HEK293 (cell line): ENCODE data around the gene HSD17B2.

Experiments used
- CTCF ChIA-PET: fragments of 350-600 bp; formaldehyde crosslinking; extraction: SDS; loops from one replicate; lab custom pipeline; 2021; ENCODE audit warnings: antibody characterized with exemption; lab: Yijun Ruan, JAX
- POLR2A ChIA-PET: fragments of 300-600 bp; formaldehyde crosslinking; extraction: SDS; loops from one replicate; lab custom pipeline; 2020; ENCODE audit warnings: antibody characterized with exemption, inconsistent platforms; lab: Yijun Ruan, JAX
- H3K27ac ChIP-seq: fragments of 200-500 bp; sonication (Bioruptor generic); 2 replicates; pipeline ENCODE4 v1.5.1; 2014; ENCODE audit warnings: low read depth, low read length, control low read depth, inconsistent platforms; ENCODE audit errors: extremely low read depth
- H3K36me3 ChIP-seq, 2 experiments: fragments of 200-500 bp in 1 of 2; sonication (Bioruptor generic) in 1 of 2; 1 replicate in 1 of 2; 2 replicates in 1 of 2; pipeline ENCODE4 v1.5.1; 2014 to 2017; ENCODE audit warnings: inconsistent platforms in 2 of 2, low read length in 2 of 2; ENCODE audit not compliant: control insufficient read depth in 2 of 2, insufficient read depth in 1 of 2
- H3K4me1 ChIP-seq: fragments of 200-500 bp; sonication (Bioruptor generic); 2 replicates; pipeline ENCODE4 v1.5.1; 2014; ENCODE audit warnings: mild to moderate bottlenecking, low read length, inconsistent platforms; ENCODE audit not compliant: control insufficient read depth, insufficient read depth
- H3K4me3 ChIP-seq: 2 replicates; pipeline ENCODE4 v1.5.1; 2011; ENCODE audit warnings: low read depth, mild to moderate bottlenecking, control low read depth, low read length, moderate library complexity
- H3K9me3 ChIP-seq: fragments of 200-500 bp; sonication (Bioruptor generic); 2 replicates; pipeline ENCODE4 v1.5.1; 2014; ENCODE audit warnings: low read depth, low read length, inconsistent platforms; ENCODE audit not compliant: control insufficient read depth, insufficient read depth
- GLI4 ChIP-seq: fragments of 450-650 bp; formaldehyde crosslinking; IDR thresholded peaks from 2 replicates; pipeline ENCODE4 v1.5.1; 2016; ENCODE audit warnings: missing biosample characterization, missing genetic modification characterization
- INSM2 ChIP-seq: fragments of 450-650 bp; formaldehyde crosslinking; IDR thresholded peaks from 2 replicates; pipeline ENCODE4 v1.5.1; 2016; ENCODE audit warnings: missing biosample characterization, missing genetic modification characterization
- OSR2 ChIP-seq: fragments of 450-650 bp; formaldehyde crosslinking; IDR thresholded peaks from 2 replicates; pipeline ENCODE4 v1.5.1; 2016; ENCODE audit warnings: missing biosample characterization, missing genetic modification characterization
- REST ChIP-seq: fragments of 450-650 bp; formaldehyde crosslinking; IDR thresholded peaks from 2 replicates; pipeline ENCODE4 v1.5.1; 2016; ENCODE audit warnings: missing biosample characterization, missing genetic modification characterization
- YY1 ChIP-seq: fragments of 450-650 bp; formaldehyde crosslinking; IDR thresholded peaks from 2 replicates; pipeline ENCODE4 v1.5.1; 2018; ENCODE audit warnings: missing biosample characterization, missing genetic modification characterization
- ZBTB21 ChIP-seq: fragments of 450-650 bp; formaldehyde crosslinking; IDR thresholded peaks from 2 replicates; pipeline ENCODE4 v1.5.1; 2017; ENCODE audit warnings: missing biosample characterization, missing genetic modification characterization
- ZFHX2 ChIP-seq: fragments of 450-650 bp; formaldehyde crosslinking; conservative IDR thresholded peaks from 2 replicates; pipeline ENCODE4 v1.5.1; 2016; ENCODE audit warnings: missing biosample characterization, missing genetic modification characterization
- ZIC2 ChIP-seq: fragments of 450-650 bp; formaldehyde crosslinking; IDR thresholded peaks from 2 replicates; pipeline ENCODE4 v1.5.1; 2016; ENCODE audit warnings: missing biosample characterization, missing genetic modification characterization
- ZNF138 ChIP-seq: fragments of 450-650 bp; formaldehyde crosslinking; IDR thresholded peaks from 2 replicates; pipeline ENCODE4 v1.5.1; 2016; ENCODE audit warnings: missing biosample characterization, missing genetic modification characterization, borderline replicate concordance
- ZNF140 ChIP-seq: fragments of 450-650 bp; formaldehyde crosslinking; IDR thresholded peaks from 2 replicates; pipeline ENCODE4 v1.5.1; 2016; ENCODE audit warnings: missing biosample characterization, missing genetic modification characterization
- ZNF157 ChIP-seq: fragments of 450-650 bp; formaldehyde crosslinking; IDR thresholded peaks from 2 replicates; pipeline ENCODE4 v1.5.1; 2016; ENCODE audit warnings: missing biosample characterization, missing genetic modification characterization
- ZNF2 ChIP-seq: fragments of 450-650 bp; formaldehyde crosslinking; IDR thresholded peaks from 2 replicates; pipeline ENCODE4 v1.5.1; 2016; ENCODE audit warnings: missing biosample characterization, missing genetic modification characterization
- ZNF202 ChIP-seq: fragments of 450-650 bp; formaldehyde crosslinking; IDR thresholded peaks from 2 replicates; pipeline ENCODE4 v1.5.1; 2016; ENCODE audit warnings: missing biosample characterization, missing genetic modification characterization, borderline replicate concordance
- ZNF266 ChIP-seq: fragments of 450-650 bp; formaldehyde crosslinking; IDR thresholded peaks from 2 replicates; pipeline ENCODE4 v1.5.1; 2016; ENCODE audit warnings: missing biosample characterization, missing genetic modification characterization, low read depth
- ZNF311 ChIP-seq: fragments of 450-650 bp; formaldehyde crosslinking; IDR thresholded peaks from 2 replicates; pipeline ENCODE4 v1.5.1; 2017; ENCODE audit warnings: missing biosample characterization, missing genetic modification characterization, borderline replicate concordance
- ZNF341 ChIP-seq: fragments of 450-650 bp; formaldehyde crosslinking; IDR thresholded peaks from 2 replicates; pipeline ENCODE4; 2016; ENCODE audit warnings: low read depth, missing biosample characterization, missing genetic modification characterization
- ZNF391 ChIP-seq: fragments of 450-650 bp; formaldehyde crosslinking; IDR thresholded peaks from 2 replicates; pipeline ENCODE4 v1.5.1; 2016; ENCODE audit warnings: low read depth, missing biosample characterization, missing genetic modification characterization, borderline replicate concordance
- ZNF513 ChIP-seq: fragments of 450-650 bp; IDR thresholded peaks from 2 replicates; pipeline ENCODE4 v1.5.1; 2018; ENCODE audit warnings: missing biosample characterization, missing genetic modification characterization
- ZNF571 ChIP-seq: fragments of 450-650 bp; formaldehyde crosslinking; IDR thresholded peaks from 2 replicates; pipeline ENCODE4 v1.5.0; 2017; ENCODE audit warnings: missing biosample characterization, missing genetic modification characterization
- ZNF660 ChIP-seq: fragments of 450-650 bp; IDR thresholded peaks from 2 replicates; pipeline ENCODE4 v1.5.1; 2018; ENCODE audit warnings: missing biosample characterization, mild to moderate bottlenecking, missing genetic modification characterization
- ZNF664 ChIP-seq: fragments of 450-650 bp; formaldehyde crosslinking; IDR thresholded peaks from 2 replicates; pipeline ENCODE4 v1.5.1; 2016; ENCODE audit warnings: missing biosample characterization, missing genetic modification characterization
- ZNF670 ChIP-seq: fragments of 450-650 bp; formaldehyde crosslinking; IDR thresholded peaks from 2 replicates; pipeline ENCODE4 v1.5.1; 2016; ENCODE audit warnings: missing biosample characterization, missing genetic modification characterization, low read depth
- ZNF707 ChIP-seq: fragments of 450-650 bp; formaldehyde crosslinking; IDR thresholded peaks from 2 replicates; pipeline ENCODE4 v1.5.1; 2016; ENCODE audit warnings: missing biosample characterization, missing genetic modification characterization
- ZNF792 ChIP-seq: fragments of 450-650 bp; formaldehyde crosslinking; IDR thresholded peaks from 2 replicates; pipeline ENCODE4 v1.5.1; 2016; ENCODE audit warnings: missing biosample characterization, missing genetic modification characterization
- ZSCAN16 ChIP-seq: fragments of 450-650 bp; formaldehyde crosslinking; IDR thresholded peaks from 2 replicates; pipeline ENCODE4 v1.5.1; 2016; ENCODE audit warnings: missing biosample characterization, missing genetic modification characterization
- ZSCAN5A ChIP-seq: fragments of 450-650 bp; formaldehyde crosslinking; IDR thresholded peaks from 2 replicates; pipeline ENCODE4 v1.5.1; 2016; ENCODE audit warnings: missing biosample characterization, missing genetic modification characterization
- ZXDB ChIP-seq: fragments of 450-650 bp; formaldehyde crosslinking; IDR thresholded peaks from 2 replicates; pipeline ENCODE4 v1.5.1; 2016; ENCODE audit warnings: missing biosample characterization, missing genetic modification characterization

Gene HSD17B2

DNA sequence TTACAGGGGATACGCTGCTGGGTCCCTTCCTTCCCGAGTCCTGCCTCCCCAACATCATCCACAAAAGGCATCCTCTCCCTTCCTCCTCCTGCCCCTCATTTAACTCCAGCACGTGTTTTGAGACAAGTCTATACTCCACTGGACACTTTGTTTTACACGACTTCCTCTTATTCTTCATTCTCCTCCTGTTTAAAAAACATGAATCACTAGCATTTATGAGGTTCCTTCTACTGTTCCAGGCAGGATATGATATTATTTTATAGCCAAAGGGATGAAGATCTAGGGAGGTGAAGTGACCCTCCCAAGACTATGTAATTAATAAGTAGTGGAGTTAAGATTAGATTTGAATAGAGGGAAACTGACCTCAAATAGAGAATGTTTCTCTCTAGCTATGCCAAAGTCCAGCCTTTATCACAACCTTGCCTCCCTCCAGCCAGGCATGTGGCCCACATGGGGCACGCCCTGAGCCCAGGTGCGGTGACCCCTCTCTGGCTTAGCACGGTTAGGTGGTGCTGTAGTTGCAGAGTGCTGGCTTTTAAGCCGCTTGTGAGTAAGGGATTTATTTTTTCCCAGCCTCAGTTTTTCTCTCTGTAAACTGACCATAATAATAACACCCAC lies 1.3 kb upstream of the HSD17B2 start:
- POLR2A ChIA-PET, result no interaction called here
- Histone ChIP-seq H3K36me3 (no peaks in the 10 kb centered on the region), H3K4me1 (no peaks in the 10 kb centered on the region)
- no peak for TF ChIP-seq ZNF157 (tag by site-specific recombination)
- no peak for TF ChIP-seq ZSCAN16 (tag by site-specific recombination)
- no peak for TF ChIP-seq ZNF670
- no peak for TF ChIP-seq GLI4 (tag by site-specific recombination)
- TF ChIP-seq ZSCAN5A, result no peak
- no peak for TF ChIP-seq ZNF391 (tag by site-specific recombination)
- no peak for TF ChIP-seq ZXDB (tag by site-specific recombination)
- TF ChIP-seq OSR2 (tag by site-specific recombination), result no peak
- no peak for TF ChIP-seq ZBTB21 (tag by site-specific recombination)
- no peak for TF ChIP-seq ZNF140
- no peak for TF ChIP-seq ZNF513 (tag by site-specific recombination)
- TF ChIP-seq, all 188 proteins: peak for 0
- Histone ChIP-seq H3K27ac (no peak overlapping the region), H3K4me3 (no peak overlapping the region), H3K9me3 (no peaks in the 10 kb centered on the region)
- CTCF ChIA-PET, result interaction anchor here (0.5 to 2.0 kb wide), 3 partner anchors 19 to 422 kb away, joined by 3 to 8 read pairs (median 3); no protein-coding TSS in a partner anchor

GRCh38 chr16:82037251-82037650 lies 2.2 kb downstream of the HSD17B2 start:
- Histone ChIP-seq H3K27ac (no peak overlapping the region), H3K4me1 (no peaks in the 10 kb centered on the region), H3K9me3 (no peaks in the 10 kb centered on the region), H3K4me3 (no peak overlapping the region)
- POLR2A ChIA-PET, result no interaction called here
- TF ChIP-seq ZNF707 (tag by site-specific recombination) (no peak), ZIC2 (tag by site-specific recombination) (no peak), REST (tag by site-specific recombination) (no peak), ZNF792 (tag by site-specific recombination) (no peak), ZNF2 (no peak), ZNF311 (tag by site-specific recombination) (no peak), OSR2 (tag by site-specific recombination) (no peak), ZNF341 (tag by site-specific recombination) (no peak), ZNF664 (tag by site-specific recombination) (no peak), ZNF202 (tag by site-specific recombination) (no peak), ZNF660 (tag by site-specific recombination) (no peak), INSM2 (tag by site-specific recombination) (no peak), ZNF266 (tag by site-specific recombination) (no peak), ZNF571 (tag by site-specific recombination) (no peak), ZNF138 (no peak), ZFHX2 (tag by site-specific recombination) (no peak), YY1 (tag by site-specific recombination) (no peak)
- TF ChIP-seq, all 188 proteins: peak for 0
- no peaks in the 10 kb centered on the region for H3K36me3 ChIP-seq
- CTCF ChIA-PET, result interaction anchor here (1.0 kb wide), 1 partner anchor 20 kb away, joined by 4 read pairs; no protein-coding TSS in a partner anchor
